H9 (cell line): ENCODE results near the gene OS9. TPM values are rescaled to one million over a fixed set of nuclear protein-coding genes. Genes with fewer than 3 reads are reported as not detected.

Experiments
- DNase-seq: peaks from one replicate; pipeline ENCODE4 v3.0.0-alpha.2; 2017
- H2AFZ ChIP-seq: one replicate; pipeline ENCODE4 v1.6.1; 2013; ENCODE audit warnings: mild to moderate bottlenecking, low read length, control low read depth, moderate library complexity
- H2AK5ac ChIP-seq: 2 replicates; pipeline ENCODE4 v1.6.1; 2013; ENCODE audit warnings: low read length, control low read depth, mixed read lengths; ENCODE audit not compliant: insufficient read length
- H2BK120ac ChIP-seq: one replicate; pipeline ENCODE4 v1.6.1; 2013; ENCODE audit warnings: low read depth, mild to moderate bottlenecking, low read length, control low read depth, inconsistent platforms; ENCODE audit not compliant: poor library complexity, severe bottlenecking
- H2BK12ac ChIP-seq: 2 replicates; pipeline ENCODE4 v1.6.1; 2013; ENCODE audit warnings: low read length, control low read depth, mixed read lengths, low read depth; ENCODE audit not compliant: insufficient read length
- H2BK15ac ChIP-seq: 2 replicates; pipeline ENCODE4 v1.6.1; 2013; ENCODE audit warnings: low read depth, low read length, control low read depth
- H2BK20ac ChIP-seq: one replicate; pipeline ENCODE4 v1.6.1; 2013; ENCODE audit warnings: low read depth, mild to moderate bottlenecking, low read length, control low read depth, inconsistent platforms; ENCODE audit not compliant: poor library complexity, severe bottlenecking
- H2BK5ac ChIP-seq: 2 replicates; pipeline ENCODE4 v1.6.1; 2013; ENCODE audit warnings: low read length, control low read depth, mixed read lengths; ENCODE audit not compliant: insufficient read length
- H3K14ac ChIP-seq: 2 replicates; pipeline ENCODE4 v1.6.1; 2013; ENCODE audit warnings: low read length, control low read depth; ENCODE audit not compliant: insufficient read depth
- H3K18ac ChIP-seq: 2 replicates; pipeline ENCODE4 v1.6.1; 2013; ENCODE audit warnings: low read depth, mild to moderate bottlenecking, mixed read lengths, low read length, control low read depth; ENCODE audit not compliant: insufficient read length
- H3K23ac ChIP-seq: 2 replicates; pipeline ENCODE4 v1.6.1; 2013; ENCODE audit warnings: low read length, control low read depth, mixed read lengths, low read depth; ENCODE audit not compliant: insufficient read length
- H3K23me2 ChIP-seq: 2 replicates; pipeline ENCODE4 v1.6.1; 2013; ENCODE audit warnings: low read depth, mild to moderate bottlenecking, mixed read lengths, low read length, control low read depth; ENCODE audit not compliant: insufficient read length, poor library complexity, severe bottlenecking
- H3K27ac ChIP-seq: 2 replicates; pipeline ENCODE4 v1.5.1; 2013; ENCODE audit warnings: low read length, control low read depth, mixed read lengths, low read depth; ENCODE audit not compliant: insufficient read length
- H3K27me3 ChIP-seq: 2 replicates; pipeline ENCODE4 v1.6.1; 2013; ENCODE audit warnings: low read length, control low read depth, inconsistent platforms; ENCODE audit not compliant: insufficient read depth
- H3K4ac ChIP-seq: 2 replicates; pipeline ENCODE4 v1.6.1; 2013; ENCODE audit warnings: low read depth, mild to moderate bottlenecking, control low read depth, inconsistent platforms, low read length, moderate library complexity
- H3K4me1 ChIP-seq: 2 replicates; pipeline ENCODE4 v1.6.1; 2013; ENCODE audit warnings: low read length, control low read depth, inconsistent platforms; ENCODE audit not compliant: insufficient read depth
- H3K4me2 ChIP-seq: 2 replicates; pipeline ENCODE4 v1.6.1; 2013; ENCODE audit warnings: low read length, control low read depth, mixed read lengths; ENCODE audit not compliant: insufficient read length, insufficient read depth
- H3K56ac ChIP-seq: 2 replicates; pipeline ENCODE4 v1.6.1; 2013; ENCODE audit warnings: low read depth, mild to moderate bottlenecking, mixed read lengths, low read length, control low read depth; ENCODE audit not compliant: insufficient read length
- H3K79me1 ChIP-seq: 2 replicates; pipeline ENCODE4 v1.6.1; 2013; ENCODE audit warnings: low read depth, mild to moderate bottlenecking, moderate library complexity, low read length, control low read depth, inconsistent platforms; ENCODE audit not compliant: insufficient read depth, poor library complexity, severe bottlenecking
- H3K79me2 ChIP-seq: 2 replicates; pipeline ENCODE4 v1.6.1; 2013; ENCODE audit warnings: low read length, control low read depth, inconsistent platforms; ENCODE audit not compliant: insufficient read depth
- H3K9ac ChIP-seq: 2 replicates; pipeline ENCODE4 v1.6.1; 2013; ENCODE audit warnings: low read length, control low read depth, mixed read lengths; ENCODE audit not compliant: insufficient read length; ENCODE audit errors: extremely low read depth
- H3K9me3 ChIP-seq: one replicate; pipeline ENCODE4 v1.6.1; 2013; ENCODE audit warnings: low read depth, low read length, inconsistent platforms; ENCODE audit not compliant: control insufficient read depth
- H3T11ph ChIP-seq: one replicate; pipeline ENCODE4 v1.6.1; 2013; ENCODE audit warnings: mild to moderate bottlenecking, low read length, control low read depth, inconsistent platforms
- H4K20me1 ChIP-seq: one replicate; pipeline ENCODE4 v1.6.1; 2013; ENCODE audit not compliant: control insufficient read depth, insufficient read length, insufficient read depth
- H4K5ac ChIP-seq: 2 replicates; pipeline ENCODE4 v1.6.1; 2013; ENCODE audit warnings: low read depth, mild to moderate bottlenecking, mixed read lengths, low read length, control low read depth; ENCODE audit not compliant: insufficient read length
- H4K8ac ChIP-seq: replicated peaks from 2 replicates; pipeline ENCODE4 v1.6.1; 2013; ENCODE audit warnings: low read length, control low read depth, mixed read lengths, low read depth; ENCODE audit not compliant: insufficient read length
- H4K91ac ChIP-seq: 2 replicates; pipeline ENCODE4 v1.6.1; 2013; ENCODE audit warnings: low read depth, mild to moderate bottlenecking, moderate library complexity, mixed read lengths, low read length, control low read depth; ENCODE audit not compliant: insufficient read length
- H3K27ac Mint-ChIP-seq, 3 experiments: 2 replicates in 2 of 3; 3 replicates in 1 of 3; pipeline ENCODE4 v1.8.0; 2020 to 2021; ENCODE audit warnings: mixed read lengths in 3 of 3, mild to moderate bottlenecking in 1 of 3, moderate library complexity in 1 of 3
- H3K27me3 Mint-ChIP-seq: 2 replicates; pipeline ENCODE4 v1.8.0; 2021; ENCODE audit warnings: low read depth, mild to moderate bottlenecking, moderate library complexity, mixed read lengths
- H3K36me3 Mint-ChIP-seq, 3 experiments: 2 replicates in 2 of 3; 3 replicates in 1 of 3; pipeline ENCODE4 v1.8.0; 2020 to 2021; ENCODE audit warnings: low read depth in 3 of 3, mixed read lengths in 3 of 3; ENCODE audit not compliant: insufficient read depth in 1 of 3
- H3K4me1 Mint-ChIP-seq, 2 experiments: 2 replicates each; pipeline ENCODE4 v1.8.0; 2020; ENCODE audit warnings: mixed read lengths in 2 of 2
- H3K4me3 Mint-ChIP-seq, 2 experiments: 2 replicates in 1 of 2; 3 replicates in 1 of 2; pipeline ENCODE4 v1.8.0; 2020 to 2021; ENCODE audit warnings: mild to moderate bottlenecking in 2 of 2, mixed read lengths in 2 of 2, moderate library complexity in 1 of 2
- H3K9me3 Mint-ChIP-seq, 2 experiments: 2 replicates in 1 of 2; 3 replicates in 1 of 2; pipeline ENCODE4 v1.8.0; 2020; ENCODE audit warnings: mild to moderate bottlenecking in 2 of 2, mixed read lengths in 2 of 2, moderate library complexity in 1 of 2
- CTCF ChIP-seq: fragments of 200-600 bp; sonication (generic); conservative IDR thresholded peaks from 3 replicates; pipeline ENCODE4 v1.8.0; 2021; ENCODE audit warnings: antibody characterized with exemption, mild to moderate bottlenecking
- WGBS: extraction: QIAGEN DNeasy Blood & Tissue Kit; methylation state at CpG from one replicate; pipeline ENCODE4 v1.1.7; 2013; ENCODE audit warnings: missing lambda C conversion rate, low lambda C conversion rate, mixed read lengths; ENCODE audit not compliant: insufficient read length; ENCODE audit errors: extremely low coverage; 5-methylcytosine and 5-hydroxymethylcytosine counted together
- total RNA-seq: library from RNA; stranded (reverse); gene quantifications from 2 replicates; pipeline ENCODE4 v1.2.1, GENCODE V29; 2021

The OS9 gene
- total RNA-seq, 1 experiment from 2014 or later = 112 TPM

- no peak overlapping the region for H3K14ac ChIP-seq
- H3K56ac ChIP-seq = no peak overlapping the region
- H3K18ac ChIP-seq = no peak overlapping the region
- Mint-ChIP-seq H3K4me1 (no peaks in the 10 kb centered on the region), H3K27me3 (no peaks in the 10 kb centered on the region), H3K9me3 (peaks cover 0 to 3% of the 10 kb centered on the region in 2 experiments; a peak in 2 of 5 replicates), H3K36me3 (peaks cover 12 to 36% (median 27%) of the 10 kb centered on the region in 3 experiments), H3K27ac (no peak overlapping the region), H3K4me3 (no peak overlapping the region)
- no peak overlapping the region for H2BK20ac ChIP-seq
- no peak overlapping the region for H2BK5ac ChIP-seq
- H3K79me2 ChIP-seq = no peaks in the 10 kb centered on the region
- H3K27me3 ChIP-seq = no peaks in the 10 kb centered on the region
- no CpG with 5 or more reads among the region's 2 CpGs for WGBS
- no peak overlapping the region for H3K4me2 ChIP-seq
- no peaks in the 10 kb centered on the region for H3K79me1 ChIP-seq
- H4K91ac ChIP-seq = no peak overlapping the region
- TF ChIP-seq CTCF = no peak
- H3K4me1 ChIP-seq = no peaks in the 10 kb centered on the region
- H2AK5ac ChIP-seq = no peak overlapping the region
- H3K23ac ChIP-seq = no peak overlapping the region
- DNase-seq = no peak
- no peak overlapping the region for H4K8ac ChIP-seq
- no peak overlapping the region for H3K27ac ChIP-seq
- no peak overlapping the region; the same call in 1 of the 2 replicates for H2BK15ac ChIP-seq
- no peaks in the 10 kb centered on the region for H3K23me2 ChIP-seq
- no peak overlapping the region for H3K9ac ChIP-seq
- no peaks in the 10 kb centered on the region for H4K20me1 ChIP-seq
- H2BK12ac ChIP-seq = no peak overlapping the region
- H3K4ac ChIP-seq = no peak overlapping the region
- H2BK120ac ChIP-seq = no peak overlapping the region
- H3T11ph ChIP-seq = no peak overlapping the region
- H2AFZ ChIP-seq = no peak overlapping the region
- no peak overlapping the region for H4K5ac ChIP-seq
- H3K9me3 ChIP-seq = no peaks in the 10 kb centered on the region
Observed at GRCh38 chr12:57700317-57700716, 6.4 kb downstream of the OS9 start.
